HCT116 (cell line): ENCODE results near the gene PRELP. TPM values are rescaled to one million over a fixed set of nuclear protein-coding genes. Genes with fewer than 3 reads are reported as not detected.

Experiments used
- ATAC-seq: fragments of 200-7000 bp; cut with Tn5 transposase; 2 replicates; pipeline ENCODE4 v1.9.1; 2020; ENCODE audit warnings: mild to moderate bottlenecking, moderate library complexity
- BruUV-seq: library from RNA; stranded (reverse); fragments of 400-500 nt; replicated peaks from 2 replicates; lab custom pipeline; 2021; lab: Mats Ljungman, UMichigan
- CTCF ChIA-PET: fragments of 300-600 bp; sonication (Branson Sonifier 250); formaldehyde crosslinking; loops from one replicate; lab custom pipeline; 2021; ENCODE audit warnings: antibody characterized with exemption; lab: Charles Lee
- POLR2A ChIA-PET: fragments of 300-600, 350-600 bp; sonication (Branson Sonifier 250); formaldehyde crosslinking; loops from one replicate; lab custom pipeline; 2021; ENCODE audit warnings: antibody characterized with exemption; lab: Charles Lee
- RAD21 ChIA-PET, 2 experiments: fragments of 300-600 bp; sonication (Branson Sonifier 250); formaldehyde crosslinking; loops; one replicate each; lab custom pipeline; 2023; ENCODE audit warnings: low total read pairs in 2 of 2; ENCODE audit not compliant: uncharacterized antibody in 2 of 2, unreplicated experiment in 2 of 2, low non-redundant PET in 1 of 2; lab: Charles Lee
- DNase-seq: peaks from one replicate; pipeline ENCODE4 v3.0.0-alpha.2; 2010; ENCODE audit warnings: low read depth, low spot score
- H2AFZ ChIP-seq: fragments of 200-600 bp; shearing (Covaris generic), sonication (generic); 2 replicates; pipeline ENCODE4 v1.6.1; 2017; ENCODE audit warnings: low read depth, mixed run types, mixed read lengths, antibody characterized with exemption, low read length; ENCODE audit not compliant: poor library complexity, severe bottlenecking
- H3K27ac ChIP-seq: 2 replicates; pipeline ENCODE4 v1.5.1; 2012; ENCODE audit warnings: low read depth, low read length
- H3K27me3 ChIP-seq: fragments of 200-600 bp; sonication (generic); 2 replicates; pipeline ENCODE4 v1.6.1; 2016; ENCODE audit warnings: mixed run types, low read length, mixed read lengths; ENCODE audit not compliant: insufficient read depth
- H3K36me3 ChIP-seq, 2 experiments: fragments of 200-500 bp in 1 of 2; fragments of 200-600 bp in 1 of 2; sonication (Bioruptor generic) in 1 of 2; sonication (generic) in 1 of 2; 2 replicates each; pipeline versions ENCODE4 v1.5.1 to v1.6.1; 2014 to 2016; ENCODE audit warnings: low read length in 2 of 2, inconsistent platforms in 1 of 2, mixed read lengths in 1 of 2, mixed run types in 1 of 2; ENCODE audit not compliant: insufficient read depth in 2 of 2, control insufficient read depth in 1 of 2
- H3K4me1 ChIP-seq, 2 experiments: fragments of 200-600 bp in 1 of 2; sonication (generic) in 1 of 2; 2 replicates each; pipeline versions ENCODE4 v1.5.1 to v1.6.1; 2012 to 2017; ENCODE audit warnings: low read length in 2 of 2, inconsistent platforms in 1 of 2, mild to moderate bottlenecking in 1 of 2, mixed read lengths in 1 of 2, mixed run types in 1 of 2, moderate library complexity in 1 of 2; ENCODE audit not compliant: insufficient read depth in 2 of 2, control insufficient read depth in 1 of 2
- H3K4me2 ChIP-seq: fragments of 200-600 bp; sonication (generic); 2 replicates; pipeline ENCODE4 v1.6.1; 2017; ENCODE audit warnings: mixed run types, low read length, mixed read lengths
- H3K4me3 ChIP-seq, 2 experiments: fragments of 200-600 bp in 1 of 2; sonication (generic) in 1 of 2; replicated peaks in 1 of 2; 2 replicates each; pipeline ENCODE4 v1.5.1; 2011 to 2016; ENCODE audit warnings: low read length in 2 of 2, control low read depth in 1 of 2, low read depth in 1 of 2, mild to moderate bottlenecking in 1 of 2, mixed read lengths in 1 of 2, mixed run types in 1 of 2
- H3K79me2 ChIP-seq: fragments of 200-600 bp; sonication (generic); 2 replicates; pipeline ENCODE4 v1.6.1; 2017; ENCODE audit warnings: mild to moderate bottlenecking, mixed run types, low read length, moderate library complexity, mixed read lengths; ENCODE audit not compliant: insufficient read depth
- H3K9ac ChIP-seq: fragments of 200-600 bp; sonication (generic); 2 replicates; pipeline ENCODE4 v1.6.1; 2016; ENCODE audit warnings: low read length, mixed read lengths
- H3K9me2 ChIP-seq: fragments of 200-600 bp; sonication (generic), shearing (Covaris generic); 2 replicates; pipeline ENCODE4 v1.6.1; 2017; ENCODE audit warnings: mixed run types, mild to moderate bottlenecking, moderate library complexity; ENCODE audit not compliant: insufficient read depth
- H3K9me3 ChIP-seq, 2 experiments: fragments of 200-500 bp in 1 of 2; fragments of 200-600 bp in 1 of 2; sonication (Bioruptor generic) in 1 of 2; sonication (generic) in 1 of 2; 2 replicates each; pipeline ENCODE4 v1.6.1; 2014 to 2017; ENCODE audit warnings: low read length in 2 of 2, mixed read lengths in 2 of 2, inconsistent platforms in 1 of 2, low read depth in 1 of 2, mild to moderate bottlenecking in 1 of 2, mixed run types in 1 of 2, moderate library complexity in 1 of 2; ENCODE audit not compliant: control insufficient read depth in 1 of 2, insufficient read depth in 1 of 2
- H4K20me1 ChIP-seq: fragments of 200-600 bp; sonication (generic), shearing (Covaris generic); 2 replicates; pipeline ENCODE4 v1.6.1; 2017; ENCODE audit warnings: mixed run types, mild to moderate bottlenecking, moderate library complexity; ENCODE audit not compliant: insufficient read depth
- CBX3 ChIP-seq: IDR thresholded peaks from 2 replicates; pipeline ENCODE4 v1.6.1; 2012; ENCODE audit warnings: low read depth
- CTCF ChIP-seq, 3 experiments: fragments of 200-600 bp in 1 of 3; sonication (generic) in 1 of 3; IDR thresholded peaks in 2 of 3; conservative IDR thresholded peaks in 1 of 3; 2 replicates each; pipeline ENCODE4 v1.5.1; 2012 to 2017; ENCODE audit warnings: low read depth in 2 of 3, low read length in 2 of 3, antibody characterized with exemption in 1 of 3, borderline replicate concordance in 1 of 3, control low read depth in 1 of 3, mild to moderate bottlenecking in 1 of 3, mixed read lengths in 1 of 3, mixed run types in 1 of 3, moderate library complexity in 1 of 3; ENCODE audit not compliant: insufficient read depth in 1 of 3
- ELF1 ChIP-seq: IDR thresholded peaks from 2 replicates; pipeline ENCODE4 v1.6.1; 2012; ENCODE audit warnings: low read depth, borderline replicate concordance
- EZH2 ChIP-seq: fragments of 200-600 bp; sonication (generic); IDR thresholded peaks from 2 replicates; pipeline ENCODE4 v1.6.1; 2017; ENCODE audit warnings: antibody characterized with exemption, mixed run types
- EZH2phosphoT487 ChIP-seq: fragments of 200-600 bp; IDR thresholded peaks from 2 replicates; pipeline ENCODE4 v1.6.1; 2018; ENCODE audit warnings: antibody characterized with exemption, borderline replicate concordance
- FOSL1 ChIP-seq: IDR thresholded peaks from 2 replicates; pipeline ENCODE4 v1.6.1; 2012; ENCODE audit warnings: low read depth
- JUND ChIP-seq: IDR thresholded peaks from 2 replicates; pipeline ENCODE4 v1.6.1; 2012
- POLR2A ChIP-seq: IDR thresholded peaks from 2 replicates; pipeline ENCODE4 v1.7.0; 2011; ENCODE audit warnings: borderline replicate concordance; ENCODE audit not compliant: insufficient read depth, insufficient read length; ENCODE audit errors: extremely low read depth
- POLR2AphosphoS5 ChIP-seq: IDR thresholded peaks from 2 replicates; pipeline ENCODE4 v1.6.1; 2011; ENCODE audit warnings: mild to moderate bottlenecking, low read depth, low read length, moderate library complexity
- RAD21 ChIP-seq: IDR thresholded peaks from 2 replicates; pipeline ENCODE4 v1.6.1; 2012; ENCODE audit warnings: low read depth, mild to moderate bottlenecking
- REST ChIP-seq: IDR thresholded peaks from 2 replicates; pipeline ENCODE4 v1.6.1; 2012; ENCODE audit warnings: low read depth
- SRF ChIP-seq: IDR thresholded peaks from 2 replicates; pipeline ENCODE4 v1.6.1; 2012; ENCODE audit warnings: low read depth
- TCF7L2 ChIP-seq: IDR thresholded peaks from 2 replicates; pipeline ENCODE4 v1.7.0; 2011; ENCODE audit warnings: borderline replicate concordance, inconsistent platforms; ENCODE audit not compliant: insufficient read depth, insufficient read length; ENCODE audit errors: extremely low read depth
- YY1 ChIP-seq: IDR thresholded peaks from 2 replicates; pipeline ENCODE4 v1.6.1; 2011; ENCODE audit warnings: low read length, low read depth, moderate library complexity, mild to moderate bottlenecking; ENCODE audit not compliant: insufficient replicate concordance; ENCODE audit errors: extremely low read depth
- ZBTB33 ChIP-seq: IDR thresholded peaks from 2 replicates; pipeline ENCODE4 v1.6.1; 2011; ENCODE audit warnings: mild to moderate bottlenecking, low read length, moderate library complexity; ENCODE audit not compliant: insufficient replicate concordance; ENCODE audit errors: extremely low read depth
- ZNF274 ChIP-seq: fragments of 200-500 bp; sonication (Bioruptor generic); IDR thresholded peaks from 2 replicates; pipeline ENCODE4 v1.6.1; 2014; ENCODE audit warnings: mild to moderate bottlenecking, low read depth, low read length, inconsistent platforms
- intact Hi-C: fragments of 100-400 bp; cut with micrococcal nuclease; formaldehyde crosslinking; loops from 2 replicates; pipeline ENCODE4 v1.10.0; 2022
- total RNA-seq: library from RNA; stranded (reverse); gene quantifications from one replicate; pipeline ENCODE4 v1.2.1, GENCODE V29; 2021; ENCODE audit not compliant: unreplicated experiment
- TF ChIP-seq, protein P1 (sequence below): IDR thresholded peaks from 2 replicates; pipeline ENCODE4 v1.6.1; 2012
- TF ChIP-seq, protein P2 (sequence below): IDR thresholded peaks from 2 replicates; pipeline ENCODE4 v1.6.1; 2012

Gene PRELP
- total RNA-seq, 1 experiment from 2014 or later: 0.10 TPM

GRCh38 chr1:203525685-203526084 is 50.1 kb downstream of the PRELP start:
- TF ChIP-seq RAD21: no peak
- no peak for TF ChIP-seq EZH2phosphoT487
- no peak for TF ChIP-seq CBX3
- no peak for TF ChIP-seq EZH2
- no peak for TF ChIP-seq JUND
- TF ChIP-seq, protein P1, sequence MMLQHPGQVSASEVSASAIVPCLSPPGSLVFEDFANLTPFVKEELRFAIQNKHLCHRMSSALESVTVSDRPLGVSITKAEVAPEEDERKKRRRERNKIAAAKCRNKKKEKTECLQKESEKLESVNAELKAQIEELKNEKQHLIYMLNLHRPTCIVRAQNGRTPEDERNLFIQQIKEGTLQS: no peak
- no peak for TF ChIP-seq ELF1
- TF ChIP-seq REST: no peak
- TF ChIP-seq ZBTB33: no peak
- TF ChIP-seq POLR2A: no peak
- no peak for TF ChIP-seq SRF
- no peak for TF ChIP-seq TCF7L2
- TF ChIP-seq CTCF (IDR thresholded peaks at IDR 0.05 in 2 of 3, conservative IDR thresholded peaks at IDR 0.05 in 1 of 3; ENCODE audit: borderline replicate concordance in 1 of 3, insufficient read depth in 1 of 3, low read depth in 2 of 3, low read length in 2 of 3): no peak
- TF ChIP-seq YY1: no peak
- TF ChIP-seq POLR2AphosphoS5: no peak
- no peak for TF ChIP-seq ZNF274
- TF ChIP-seq, protein P2, sequence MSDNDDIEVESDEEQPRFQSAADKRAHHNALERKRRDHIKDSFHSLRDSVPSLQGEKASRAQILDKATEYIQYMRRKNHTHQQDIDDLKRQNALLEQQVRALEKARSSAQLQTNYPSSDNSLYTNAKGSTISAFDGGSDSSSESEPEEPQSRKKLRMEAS: no peak
- TF ChIP-seq FOSL1: no peak
- no peak overlapping the region for H3K4me2 ChIP-seq
- intact Hi-C loops: no loop called here
- BruUV-seq: no TSS peak
- no peak overlapping the region for H3K9ac ChIP-seq
- no peaks in the 10 kb centered on the region for H3K79me2 ChIP-seq
- ChIA-PET RAD21 (no interaction called here), CTCF (interaction anchor here (0.8 to 1.8 kb wide), 2 partner anchors 21 to 38 kb away, joined by 3 to 5 read pairs; no protein-coding TSS in a partner anchor), POLR2A (no interaction called here)
- DNase-seq (no peak), ATAC-seq (no peak)
- no peaks in the 10 kb centered on the region for H4K20me1 ChIP-seq
- no peak overlapping the region for H2AFZ ChIP-seq
- H3K4me3 ChIP-seq: no peak overlapping the region
- H3K4me1 ChIP-seq: no peaks in the 10 kb centered on the region; a peak in 1 of 4 replicates
- H3K27me3 ChIP-seq: no peaks in the 10 kb centered on the region
- no peaks in the 10 kb centered on the region for H3K9me2 ChIP-seq
- H3K36me3 ChIP-seq: no peaks in the 10 kb centered on the region
- H3K9me3 ChIP-seq: no peaks in the 10 kb centered on the region
- H3K27ac ChIP-seq: no peak overlapping the region
